ENCODE measurements around the gene ATOSB.

ATOSB gene

DNA sequence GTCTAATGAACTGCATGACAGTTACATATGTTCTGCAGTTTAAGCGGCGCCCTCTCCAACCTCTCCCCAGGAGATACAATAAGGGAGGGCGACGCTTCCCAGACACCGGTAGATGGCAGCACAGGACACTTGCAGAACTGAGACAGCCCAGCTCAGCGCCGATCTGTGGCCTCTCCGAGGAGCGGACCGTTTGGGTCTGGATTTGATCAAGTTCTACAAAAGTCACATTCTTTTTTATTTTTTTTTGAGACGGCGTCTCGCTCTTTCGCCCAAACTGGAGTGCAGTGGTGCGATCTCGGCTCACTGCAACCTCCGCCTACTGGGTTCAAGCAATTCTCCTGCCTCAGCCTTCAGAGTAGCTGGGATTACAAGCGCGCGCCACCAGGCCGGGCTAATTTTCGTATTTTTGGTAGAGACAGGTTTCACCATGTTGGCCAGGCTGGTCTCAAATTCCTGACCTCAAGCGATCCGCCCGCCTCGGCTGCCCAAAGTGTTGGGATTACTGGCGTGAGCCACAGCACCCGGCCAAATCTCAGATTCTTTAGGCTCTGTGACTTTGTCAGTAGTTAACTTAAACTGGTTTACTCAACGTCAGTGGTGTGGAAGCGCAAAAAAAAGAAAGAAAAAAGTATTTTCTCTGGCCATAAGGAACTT is 1.4 kb upstream of the ATOSB start:
- no peak for TF ChIP-seq BACH2 (CRISPR knock-in tag; IDR thresholded peaks at IDR 0.05; ENCODE audit: borderline replicate concordance)
- TF ChIP-seq TCF4 (CRISPR knock-in tag; IDR thresholded peaks at IDR 0.05; ENCODE audit: borderline replicate concordance) = no peak
- TF ChIP-seq, protein P1, sequence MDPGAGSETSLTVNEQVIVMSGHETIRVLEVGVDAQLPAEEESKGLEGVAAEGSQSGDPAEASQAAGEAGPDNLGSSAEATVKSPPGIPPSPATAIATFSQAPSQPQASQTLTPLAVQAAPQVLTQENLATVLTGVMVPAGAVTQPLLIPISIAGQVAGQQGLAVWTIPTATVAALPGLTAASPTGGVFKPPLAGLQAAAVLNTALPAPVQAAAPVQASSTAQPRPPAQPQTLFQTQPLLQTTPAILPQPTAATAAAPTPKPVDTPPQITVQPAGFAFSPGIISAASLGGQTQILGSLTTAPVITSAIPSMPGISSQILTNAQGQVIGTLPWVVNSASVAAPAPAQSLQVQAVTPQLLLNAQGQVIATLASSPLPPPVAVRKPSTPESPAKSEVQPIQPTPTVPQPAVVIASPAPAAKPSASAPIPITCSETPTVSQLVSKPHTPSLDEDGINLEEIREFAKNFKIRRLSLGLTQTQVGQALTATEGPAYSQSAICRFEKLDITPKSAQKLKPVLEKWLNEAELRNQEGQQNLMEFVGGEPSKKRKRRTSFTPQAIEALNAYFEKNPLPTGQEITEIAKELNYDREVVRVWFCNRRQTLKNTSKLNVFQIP (CRISPR knock-in tag; IDR thresholded peaks at IDR 0.05; ENCODE audit: borderline replicate concordance, low read depth) = no peak
- no peak for TF ChIP-seq ZFP30 (CRISPR knock-in tag; IDR thresholded peaks at IDR 0.05)
- no peak for TF ChIP-seq RARB (CRISPR knock-in tag; IDR thresholded peaks at IDR 0.05)
- TF ChIP-seq PPARA (CRISPR knock-in tag; IDR thresholded peaks at IDR 0.05; ENCODE audit: borderline replicate concordance) = no peak
- TF ChIP-seq ZNF565 (CRISPR knock-in tag; conservative IDR thresholded peaks at IDR 0.05; ENCODE audit: low read depth) = no peak
- ATAC-seq = peak; percentile 78

DNA sequence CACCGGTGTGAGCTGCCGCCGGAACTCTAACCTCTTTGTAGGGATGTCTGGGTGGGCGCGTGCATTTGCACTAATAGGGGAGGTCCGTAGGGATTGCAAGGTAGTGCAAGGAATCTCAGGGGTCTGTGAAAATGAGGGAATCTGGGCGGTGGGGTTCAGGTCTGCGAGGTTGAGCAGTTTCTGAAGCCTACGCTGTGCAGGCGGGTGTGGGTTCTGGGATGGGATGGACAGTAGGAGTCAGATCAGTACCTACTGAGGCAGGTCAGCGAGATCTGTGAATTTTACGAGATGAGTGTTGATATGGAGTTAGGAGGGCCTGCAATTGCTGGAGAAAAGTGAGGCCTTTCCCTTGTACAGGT is 856 bp upstream of the ATOSB start:
- TF ChIP-seq ZNF8 (CRISPR knock-in tag; IDR thresholded peaks at IDR 0.05) = no peak
- TF ChIP-seq, protein P2, sequence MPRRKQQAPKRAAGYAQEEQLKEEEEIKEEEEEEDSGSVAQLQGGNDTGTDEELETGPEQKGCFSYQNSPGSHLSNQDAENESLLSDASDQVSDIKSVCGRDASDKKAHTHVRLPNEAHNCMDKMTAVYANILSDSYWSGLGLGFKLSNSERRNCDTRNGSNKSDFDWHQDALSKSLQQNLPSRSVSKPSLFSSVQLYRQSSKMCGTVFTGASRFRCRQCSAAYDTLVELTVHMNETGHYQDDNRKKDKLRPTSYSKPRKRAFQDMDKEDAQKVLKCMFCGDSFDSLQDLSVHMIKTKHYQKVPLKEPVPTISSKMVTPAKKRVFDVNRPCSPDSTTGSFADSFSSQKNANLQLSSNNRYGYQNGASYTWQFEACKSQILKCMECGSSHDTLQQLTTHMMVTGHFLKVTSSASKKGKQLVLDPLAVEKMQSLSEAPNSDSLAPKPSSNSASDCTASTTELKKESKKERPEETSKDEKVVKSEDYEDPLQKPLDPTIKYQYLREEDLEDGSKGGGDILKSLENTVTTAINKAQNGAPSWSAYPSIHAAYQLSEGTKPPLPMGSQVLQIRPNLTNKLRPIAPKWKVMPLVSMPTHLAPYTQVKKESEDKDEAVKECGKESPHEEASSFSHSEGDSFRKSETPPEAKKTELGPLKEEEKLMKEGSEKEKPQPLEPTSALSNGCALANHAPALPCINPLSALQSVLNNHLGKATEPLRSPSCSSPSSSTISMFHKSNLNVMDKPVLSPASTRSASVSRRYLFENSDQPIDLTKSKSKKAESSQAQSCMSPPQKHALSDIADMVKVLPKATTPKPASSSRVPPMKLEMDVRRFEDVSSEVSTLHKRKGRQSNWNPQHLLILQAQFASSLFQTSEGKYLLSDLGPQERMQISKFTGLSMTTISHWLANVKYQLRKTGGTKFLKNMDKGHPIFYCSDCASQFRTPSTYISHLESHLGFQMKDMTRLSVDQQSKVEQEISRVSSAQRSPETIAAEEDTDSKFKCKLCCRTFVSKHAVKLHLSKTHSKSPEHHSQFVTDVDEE (CRISPR knock-in tag; IDR thresholded peaks at IDR 0.05) = no peak
- TF ChIP-seq BACH2 (CRISPR knock-in tag; IDR thresholded peaks at IDR 0.05; ENCODE audit: borderline replicate concordance) = no peak
- TF ChIP-seq SNAI2 (CRISPR knock-in tag; IDR thresholded peaks at IDR 0.05) = no peak
- TF ChIP-seq, protein P1 (CRISPR knock-in tag; IDR thresholded peaks at IDR 0.05; ENCODE audit: borderline replicate concordance, low read depth) = no peak
- no peak for TF ChIP-seq ISL1 (CRISPR knock-in tag; IDR thresholded peaks at IDR 0.05)
- ATAC-seq = peak; percentile 22

DNA sequence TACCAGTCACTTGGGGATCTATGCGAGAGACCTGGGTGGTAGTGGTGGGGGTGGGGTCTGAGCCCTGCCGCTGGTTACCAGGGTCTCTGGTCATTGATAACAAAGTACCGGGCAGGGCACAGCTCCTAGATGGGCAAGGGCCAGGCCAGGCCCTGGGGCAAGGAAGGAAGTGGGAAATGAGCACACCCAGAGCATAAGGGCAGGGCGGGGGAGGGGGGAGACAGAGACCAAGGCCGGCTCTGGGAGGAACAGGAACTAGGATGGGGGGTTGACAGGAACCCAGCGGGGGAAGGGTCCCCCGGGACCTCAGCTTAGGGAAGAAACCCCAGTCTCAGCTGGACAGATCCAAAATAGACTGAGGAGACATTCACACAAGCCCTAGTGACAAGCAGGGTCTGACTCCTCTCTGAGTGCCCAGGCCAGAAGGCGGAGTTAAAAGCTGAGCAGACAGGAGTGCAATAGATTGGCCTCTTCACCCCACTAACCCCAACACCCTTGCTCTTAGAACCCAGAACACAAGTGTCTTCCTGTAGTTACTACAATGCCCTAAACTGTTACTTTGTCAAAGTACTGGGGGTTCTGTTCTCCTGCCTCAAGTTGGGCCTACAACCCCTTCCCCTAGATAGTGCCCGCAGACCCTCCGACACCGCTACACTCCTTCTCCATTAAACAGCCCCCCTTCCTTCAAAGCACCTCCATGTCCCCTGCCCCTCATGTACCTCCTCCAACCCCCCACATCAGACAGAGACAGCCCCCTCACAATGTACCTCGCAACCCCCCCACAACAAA is 628 bp downstream of the ATOSB start:
- no peak for ATAC-seq

DNA sequence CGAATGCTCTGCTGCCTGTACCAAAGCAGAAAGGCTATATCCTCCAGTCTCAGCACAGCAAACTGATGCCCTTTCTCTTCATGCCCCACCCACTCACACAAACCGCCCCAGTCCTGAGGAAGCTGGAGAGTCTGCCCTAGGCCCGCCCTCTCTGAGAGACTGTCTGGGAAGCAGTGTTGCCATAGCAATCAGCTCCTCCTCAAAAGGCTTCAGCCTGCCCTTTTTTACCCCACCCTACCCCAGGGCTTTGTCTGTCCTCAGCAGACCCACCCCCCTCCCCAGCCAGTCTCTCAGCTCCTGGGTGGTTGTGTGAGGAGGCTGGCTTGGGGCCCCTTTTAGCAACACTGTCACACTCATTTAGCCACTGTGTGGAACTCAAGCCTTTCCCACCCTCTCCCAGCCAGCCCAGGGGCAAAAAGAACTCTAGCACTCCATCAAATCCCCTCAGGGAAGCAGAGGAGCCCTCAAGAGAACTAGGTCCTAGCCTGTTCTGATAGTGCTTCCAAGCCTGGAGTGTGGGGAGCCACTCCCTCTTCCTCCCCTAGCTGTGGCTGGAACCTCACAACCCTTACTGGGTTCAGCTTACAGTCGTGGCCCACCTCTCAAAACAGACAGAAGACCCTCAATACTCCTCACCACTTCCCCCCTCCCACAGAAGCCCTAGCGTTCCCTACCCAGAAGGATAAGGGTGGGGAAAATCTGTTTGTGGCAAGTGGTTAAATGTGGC is 1.4 kb downstream of the ATOSB start:
- peak; percentile 56 for ATAC-seq

More for the DNA sequence above, 628 bp downstream of the ATOSB start:
- TF ChIP-seq BACH2 (CRISPR knock-in tag; IDR thresholded peaks at IDR 0.05; ENCODE audit: borderline replicate concordance) (no peak), ZNF8 (CRISPR knock-in tag; IDR thresholded peaks at IDR 0.05) (no peak), ZFP3 (CRISPR knock-in tag; IDR thresholded peaks at IDR 0.05) (no peak), ISL1 (CRISPR knock-in tag; IDR thresholded peaks at IDR 0.05) (no peak)

More for the DNA sequence above, 1.4 kb downstream of the ATOSB start:
- no peak for TF ChIP-seq RARB (CRISPR knock-in tag; IDR thresholded peaks at IDR 0.05)
- no peak for TF ChIP-seq ZNF70 (CRISPR knock-in tag; IDR thresholded peaks at IDR 0.05)
- no peak for TF ChIP-seq SNAI2 (CRISPR knock-in tag; IDR thresholded peaks at IDR 0.05)
- TF ChIP-seq TCF4 (CRISPR knock-in tag; IDR thresholded peaks at IDR 0.05; ENCODE audit: borderline replicate concordance) = no peak
- TF ChIP-seq, protein P3, sequence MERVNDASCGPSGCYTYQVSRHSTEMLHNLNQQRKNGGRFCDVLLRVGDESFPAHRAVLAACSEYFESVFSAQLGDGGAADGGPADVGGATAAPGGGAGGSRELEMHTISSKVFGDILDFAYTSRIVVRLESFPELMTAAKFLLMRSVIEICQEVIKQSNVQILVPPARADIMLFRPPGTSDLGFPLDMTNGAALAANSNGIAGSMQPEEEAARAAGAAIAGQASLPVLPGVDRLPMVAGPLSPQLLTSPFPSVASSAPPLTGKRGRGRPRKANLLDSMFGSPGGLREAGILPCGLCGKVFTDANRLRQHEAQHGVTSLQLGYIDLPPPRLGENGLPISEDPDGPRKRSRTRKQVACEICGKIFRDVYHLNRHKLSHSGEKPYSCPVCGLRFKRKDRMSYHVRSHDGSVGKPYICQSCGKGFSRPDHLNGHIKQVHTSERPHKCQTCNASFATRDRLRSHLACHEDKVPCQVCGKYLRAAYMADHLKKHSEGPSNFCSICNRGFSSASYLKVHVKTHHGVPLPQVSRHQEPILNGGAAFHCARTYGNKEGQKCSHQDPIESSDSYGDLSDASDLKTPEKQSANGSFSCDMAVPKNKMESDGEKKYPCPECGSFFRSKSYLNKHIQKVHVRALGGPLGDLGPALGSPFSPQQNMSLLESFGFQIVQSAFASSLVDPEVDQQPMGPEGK (CRISPR knock-in tag; IDR thresholded peaks at IDR 0.05; ENCODE audit: borderline replicate concordance) = no peak
- no peak for TF ChIP-seq ISL1 (CRISPR knock-in tag; IDR thresholded peaks at IDR 0.05)
- TF ChIP-seq ZFP30 (CRISPR knock-in tag; IDR thresholded peaks at IDR 0.05) = no peak
- peak; percentile 92 for TF ChIP-seq ZFP3 (CRISPR knock-in tag; IDR thresholded peaks at IDR 0.05)

Measured in SK-N-SH treated with all-trans-retinoic acid at 6 μM for 48 hours (cell line).